ENCODE results near the gene PABPN1L.

The PABPN1L gene

GRCh38 chr16:88883117-88883895 is 16.8 kb upstream of the PABPN1L start:
- no peak for DNase-seq

- DNase-seq = no peak
These were observed 16.0 kb upstream of the PABPN1L start for GRCh38 chr16:88882358-88883030.

- DNase-seq = no peak
These were observed 15.4 kb upstream of the PABPN1L start for GRCh38 chr16:88881675-88882357.

DNA sequence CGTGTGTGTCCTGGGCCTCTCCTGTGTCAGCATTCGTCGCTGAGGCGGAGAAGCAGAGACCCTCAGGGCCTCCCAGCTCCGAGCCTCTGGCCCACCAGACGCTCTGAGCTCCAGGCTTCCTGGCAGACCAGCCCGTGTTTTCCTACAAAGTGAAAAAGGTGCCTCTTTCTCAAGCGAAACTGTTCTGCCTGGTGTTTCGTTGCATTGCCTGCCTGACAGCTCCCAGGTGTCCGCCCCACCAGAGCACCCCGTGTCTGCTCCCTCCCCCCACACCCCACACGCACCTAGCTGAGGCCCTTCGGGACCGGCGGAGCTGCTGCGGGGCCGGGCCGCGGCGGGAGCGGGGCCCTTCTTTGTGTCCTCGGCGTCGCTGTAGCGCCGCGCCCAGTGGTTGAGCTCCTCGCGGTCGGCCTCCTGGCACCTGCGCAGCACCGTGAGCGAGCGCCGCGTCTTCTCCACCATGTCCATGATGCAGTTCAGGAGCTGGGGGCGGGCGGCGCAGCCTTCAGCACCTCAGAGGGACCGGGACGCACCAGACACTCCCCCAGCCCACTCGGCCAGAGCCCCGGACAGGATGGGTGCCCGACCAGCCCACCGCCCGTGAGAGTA is 14.7 kb upstream of the PABPN1L start:
- DNase-seq = no peak

DNA sequence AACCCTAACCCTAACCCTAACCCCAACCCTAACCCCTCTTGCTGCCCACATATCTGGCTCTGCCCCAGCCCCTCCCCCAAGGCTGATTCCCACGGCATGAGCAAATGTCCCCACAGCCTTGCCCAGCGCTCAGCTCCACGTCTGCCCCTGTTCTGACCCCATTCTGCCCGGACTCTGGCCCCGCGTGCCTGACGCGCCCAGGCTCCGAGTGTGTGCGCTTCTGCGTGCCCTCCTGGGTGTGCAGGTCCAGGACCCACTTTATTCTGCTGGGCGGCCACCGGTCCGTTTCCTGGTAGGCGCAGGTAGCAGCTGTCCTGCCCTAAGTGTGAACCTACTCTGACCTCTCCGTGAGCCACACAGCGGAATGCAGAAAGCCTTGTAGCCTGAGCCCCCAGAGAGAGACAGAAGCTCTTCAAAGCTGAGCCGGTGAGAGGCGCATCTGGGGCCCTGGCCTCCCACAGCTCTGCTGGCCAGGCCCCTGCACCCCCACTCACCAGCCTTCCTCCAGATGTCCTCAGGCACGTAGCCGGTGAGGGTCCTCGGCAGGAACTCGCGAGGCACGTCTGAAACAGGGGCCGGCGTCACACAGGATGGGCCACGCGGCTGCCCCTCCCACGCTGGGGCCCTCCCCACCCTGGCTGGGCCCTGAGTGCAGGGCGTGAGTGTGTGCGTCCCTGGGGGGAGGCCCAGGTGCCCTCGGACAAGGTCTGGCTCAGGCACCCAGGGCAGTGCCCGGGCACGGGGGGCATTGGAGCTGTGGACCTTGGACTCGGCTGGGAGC is 14.0 kb upstream of the PABPN1L start:
- DNase-seq = no peak

GRCh38 chr16:88879788-88880055 is 13.3 kb upstream of the PABPN1L start:
- no peak for DNase-seq

DNA sequence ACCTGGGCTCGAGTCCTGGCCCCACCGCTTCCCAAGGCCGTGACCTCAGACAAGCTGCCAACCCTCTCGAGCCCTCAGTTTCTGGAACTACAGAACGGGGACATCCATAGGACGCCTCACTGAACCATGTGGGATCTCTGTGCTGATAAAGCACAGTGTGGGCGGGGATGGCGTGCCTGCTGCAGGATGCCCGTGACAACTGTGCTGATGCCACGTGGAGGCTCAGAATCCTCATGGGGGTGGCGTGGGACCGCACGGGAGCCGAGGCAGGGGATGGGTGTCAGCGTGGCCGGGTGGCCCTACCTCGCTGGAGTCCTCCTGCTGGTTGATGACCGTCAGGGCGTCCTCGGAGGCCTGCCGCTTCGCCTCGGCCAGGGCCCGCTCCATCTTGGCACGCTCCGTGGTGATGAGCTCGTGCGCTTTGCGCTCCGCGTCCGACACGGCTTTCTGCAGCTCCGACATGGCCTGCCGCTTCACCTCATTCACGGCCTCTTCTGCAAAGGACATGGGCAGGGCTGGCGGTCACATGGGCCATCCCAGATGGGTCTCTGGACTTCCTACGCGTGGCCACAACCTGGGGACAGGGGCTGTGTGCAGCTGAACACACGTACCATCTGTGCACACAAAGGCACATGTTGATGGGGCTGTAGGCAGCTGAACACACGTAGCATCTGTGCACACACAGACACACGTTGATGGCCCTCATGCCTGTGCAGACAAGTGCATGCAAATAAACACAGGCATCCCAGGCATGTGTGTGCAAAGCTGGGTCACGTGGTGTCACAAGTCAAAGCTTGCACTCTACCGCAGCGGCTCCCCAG is 12.7 kb upstream of the PABPN1L start:
- no peak for DNase-seq

- DNase-seq = no peak
These were observed 11.9 kb upstream of the PABPN1L start for GRCh38 chr16:88878356-88878755.

DNA sequence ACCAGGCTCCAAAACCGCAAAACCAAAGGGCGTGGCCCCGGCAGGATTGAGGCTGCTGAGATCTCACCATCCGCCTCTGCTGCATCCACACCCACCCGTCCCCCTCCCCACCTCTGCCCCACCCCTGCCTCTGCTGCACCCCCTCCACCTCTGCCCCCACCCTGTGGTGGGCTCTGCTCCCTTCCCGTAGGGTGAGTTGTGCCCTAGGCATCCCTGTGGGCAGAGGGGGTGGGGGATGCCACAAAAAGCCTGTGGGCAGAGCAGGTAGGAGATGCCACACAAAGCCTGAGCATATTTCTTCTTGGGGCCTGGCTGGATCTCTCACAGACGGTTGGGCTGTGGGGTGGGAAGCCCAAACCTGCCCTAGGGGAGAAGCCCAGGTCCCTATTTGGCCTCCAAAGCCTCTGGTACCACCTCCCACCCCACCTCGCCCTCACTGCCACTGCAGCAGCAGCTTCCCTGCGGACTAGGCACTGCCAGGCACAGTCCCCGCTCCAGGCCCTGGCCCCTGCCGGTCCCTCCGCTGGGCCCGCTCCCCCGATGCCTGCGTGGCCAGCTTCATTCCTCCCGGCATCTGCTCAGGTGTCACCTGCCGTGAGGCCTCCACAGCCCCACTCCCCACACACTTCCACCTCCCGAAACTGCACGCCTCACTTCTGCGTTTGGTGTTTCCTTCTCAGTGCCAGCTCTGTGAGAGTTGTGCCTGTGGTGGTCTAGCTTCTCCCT is 11.3 kb upstream of the PABPN1L start:
- no peak for DNase-seq

DNA sequence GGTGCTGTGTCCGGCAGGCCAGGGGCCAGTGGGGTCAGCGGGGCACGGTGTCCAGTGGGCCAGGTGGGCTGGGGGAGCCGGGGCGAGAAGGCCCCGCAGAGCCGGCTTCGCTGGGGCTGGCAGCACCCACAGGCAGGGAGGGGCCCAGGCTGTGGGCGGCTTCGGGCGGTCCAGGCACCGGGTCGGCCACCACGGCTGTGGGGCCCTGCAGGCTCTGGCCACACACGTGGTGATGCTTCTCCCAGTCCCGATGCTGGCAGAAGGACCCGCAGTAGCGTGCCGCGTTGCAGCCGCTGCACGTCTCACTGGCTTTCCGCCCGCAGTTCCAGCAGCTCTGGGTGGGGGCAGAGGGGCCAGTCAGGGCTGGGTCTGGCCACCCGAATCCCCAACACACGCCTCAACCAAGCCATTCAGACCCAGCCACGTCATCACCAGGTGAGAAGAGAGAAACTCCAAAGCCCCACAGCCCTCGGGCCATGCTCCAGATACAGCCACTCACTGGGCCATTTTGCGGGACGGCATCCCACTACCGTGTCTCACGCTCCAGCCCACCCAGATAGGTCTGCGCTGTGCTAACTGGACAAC is 10.6 kb upstream of the PABPN1L start:
- DNase-seq = no peak

DNA sequence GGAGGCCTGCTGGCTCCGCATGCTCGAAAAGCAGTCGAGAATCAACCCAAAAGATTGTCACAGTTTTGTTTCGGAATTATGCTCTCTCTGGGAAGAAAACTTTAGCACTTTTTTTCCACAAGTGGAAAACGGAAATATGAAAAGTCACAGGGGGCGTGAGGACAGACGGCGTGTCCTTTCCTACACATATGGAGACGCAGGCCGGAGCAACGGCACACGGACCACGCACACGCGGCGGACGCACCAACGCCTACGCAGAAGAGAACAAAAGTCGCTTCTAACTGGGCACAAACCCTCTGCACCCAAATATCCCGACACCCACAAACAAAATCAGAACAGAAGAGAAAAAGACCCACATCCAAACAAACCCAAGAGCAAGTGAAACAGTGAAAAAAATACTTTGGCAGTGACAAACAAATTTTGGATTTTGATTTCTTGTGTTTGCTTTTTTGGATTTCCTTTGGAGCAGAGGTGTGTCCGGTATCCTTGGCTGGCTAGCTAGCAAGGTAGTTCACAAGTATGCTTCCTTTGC is 9.3 kb upstream of the PABPN1L start:
- DNase-seq = no peak

- no peak for DNase-seq
These were observed 8.6 kb upstream of the PABPN1L start for GRCh38 chr16:88874938-88875599.

DNA sequence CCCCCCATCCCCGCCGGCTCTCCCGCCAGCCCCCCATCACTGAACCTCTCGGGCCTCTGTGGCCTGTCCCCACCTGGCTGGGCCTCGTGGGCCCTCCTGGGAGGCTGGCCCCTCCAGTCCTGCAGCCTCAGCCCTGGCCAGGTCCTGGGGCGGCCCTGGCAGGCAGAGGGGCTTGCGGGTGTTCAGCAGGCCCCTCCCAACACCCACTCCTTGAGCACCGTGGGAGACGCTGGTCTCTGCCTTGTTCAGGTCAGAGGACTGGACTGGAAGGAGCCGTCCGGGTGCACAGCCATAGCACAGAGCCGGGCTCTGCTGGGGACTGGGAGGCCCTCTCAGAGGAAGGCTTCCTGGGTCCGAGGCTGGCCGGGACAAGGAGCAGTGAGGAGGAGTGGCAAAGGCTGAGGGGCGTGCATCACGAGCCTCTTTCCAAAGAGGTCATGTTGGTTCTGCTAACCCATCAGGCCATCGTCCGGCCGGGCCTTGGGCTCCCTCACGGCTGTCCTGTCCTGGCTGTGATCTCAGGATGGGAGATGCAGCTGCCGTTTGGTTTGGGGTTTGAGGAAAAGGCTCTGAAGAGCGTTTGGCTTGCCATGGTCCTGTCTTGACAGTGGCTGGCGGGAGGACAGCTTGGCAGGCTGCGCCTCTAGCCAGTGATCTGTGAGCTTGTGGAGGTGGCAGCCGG is 6.3 kb upstream of the PABPN1L start:
- no peak for DNase-seq

DNA sequence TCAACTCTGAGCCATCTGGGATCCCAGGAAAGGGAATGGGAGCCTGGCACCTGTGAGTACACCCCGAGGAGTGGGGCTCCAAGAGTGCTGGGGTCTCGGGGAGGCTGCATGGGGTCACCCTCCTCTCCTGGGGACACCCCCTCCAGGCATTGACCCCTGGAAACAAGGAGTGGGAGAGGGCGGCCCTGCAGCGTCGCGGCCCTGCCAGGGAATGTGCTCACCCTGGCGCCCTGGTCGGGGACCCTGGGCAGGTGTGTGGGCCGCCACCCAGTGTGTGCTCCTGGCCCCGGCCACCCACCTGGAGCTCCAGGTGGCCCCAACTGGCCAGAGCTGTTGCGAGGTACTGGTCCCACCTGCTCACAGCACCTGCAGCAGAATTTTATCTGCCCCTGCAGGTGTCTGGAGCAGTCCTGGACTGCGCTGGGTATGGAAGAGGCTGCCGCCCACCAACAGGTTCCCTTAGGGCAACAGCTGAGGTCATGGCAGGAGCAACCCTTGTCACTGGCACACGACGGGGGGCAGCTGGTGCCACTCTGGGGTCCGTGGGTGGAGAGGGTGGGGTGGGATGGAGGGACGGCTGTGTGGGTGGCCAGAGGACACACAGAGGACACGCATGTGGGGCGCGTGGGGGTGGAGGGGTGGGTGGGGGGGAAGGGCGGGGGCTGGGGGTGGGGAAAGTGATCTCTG is 5.4 kb upstream of the PABPN1L start:
- no peak for DNase-seq

GRCh38 chr16:88871349-88871702 is 4.9 kb upstream of the PABPN1L start:
- DNase-seq = no peak

GRCh38 chr16:88870608-88871348 is 4.3 kb upstream of the PABPN1L start:
- no peak for DNase-seq

GRCh38 chr16:88869673-88869980 is 3.2 kb upstream of the PABPN1L start:
- no peak for DNase-seq

DNA sequence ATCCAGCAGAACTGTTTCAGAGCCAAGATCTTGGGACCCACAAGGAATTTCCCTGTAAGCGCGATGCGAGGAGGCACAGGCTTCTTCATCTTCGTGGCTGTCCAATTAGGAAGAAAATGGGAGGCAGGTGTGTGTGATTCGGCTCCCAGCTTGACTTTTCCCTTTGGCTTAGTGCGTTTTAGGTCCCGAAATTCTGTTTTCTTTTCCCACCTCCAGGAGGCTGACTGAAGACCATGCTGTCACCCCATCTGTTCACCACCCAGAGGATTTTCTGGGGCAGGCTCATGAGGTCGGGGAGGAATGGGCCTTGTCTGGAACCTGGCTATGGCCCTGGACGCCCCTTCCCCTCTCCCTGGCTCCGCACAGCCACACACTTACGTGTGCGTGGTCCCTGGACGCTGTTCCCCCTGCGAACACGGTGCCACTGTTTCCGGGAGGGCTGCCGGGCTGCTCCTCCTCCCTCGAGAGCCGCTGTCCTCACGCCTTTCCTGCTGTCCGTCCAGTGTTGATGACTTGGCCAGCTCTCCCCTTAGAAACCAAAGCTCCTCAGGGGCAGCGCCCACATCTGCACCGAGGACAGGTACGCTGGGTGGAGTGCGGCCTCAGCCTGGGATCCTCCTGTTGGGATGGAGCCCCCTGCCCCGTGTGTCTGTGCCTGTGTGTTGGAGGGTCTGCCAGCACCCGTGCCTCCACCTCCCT is 2.7 kb upstream of the PABPN1L start:
- DNase-seq = no peak

Measured in NCI-H748 treated with DMSO at 0.1 percent for 48 hours (cell line).